ENCODE measurements around the gene PPP1R11.
"Not testable (repeated sequence)": the region's sequence is repeated elsewhere in the genome, so short reads cannot be mapped to it uniquely, and the experiment has no call there.

PPP1R11 gene, protein sequence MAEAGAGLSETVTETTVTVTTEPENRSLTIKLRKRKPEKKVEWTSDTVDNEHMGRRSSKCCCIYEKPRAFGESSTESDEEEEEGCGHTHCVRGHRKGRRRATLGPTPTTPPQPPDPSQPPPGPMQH

DNA sequence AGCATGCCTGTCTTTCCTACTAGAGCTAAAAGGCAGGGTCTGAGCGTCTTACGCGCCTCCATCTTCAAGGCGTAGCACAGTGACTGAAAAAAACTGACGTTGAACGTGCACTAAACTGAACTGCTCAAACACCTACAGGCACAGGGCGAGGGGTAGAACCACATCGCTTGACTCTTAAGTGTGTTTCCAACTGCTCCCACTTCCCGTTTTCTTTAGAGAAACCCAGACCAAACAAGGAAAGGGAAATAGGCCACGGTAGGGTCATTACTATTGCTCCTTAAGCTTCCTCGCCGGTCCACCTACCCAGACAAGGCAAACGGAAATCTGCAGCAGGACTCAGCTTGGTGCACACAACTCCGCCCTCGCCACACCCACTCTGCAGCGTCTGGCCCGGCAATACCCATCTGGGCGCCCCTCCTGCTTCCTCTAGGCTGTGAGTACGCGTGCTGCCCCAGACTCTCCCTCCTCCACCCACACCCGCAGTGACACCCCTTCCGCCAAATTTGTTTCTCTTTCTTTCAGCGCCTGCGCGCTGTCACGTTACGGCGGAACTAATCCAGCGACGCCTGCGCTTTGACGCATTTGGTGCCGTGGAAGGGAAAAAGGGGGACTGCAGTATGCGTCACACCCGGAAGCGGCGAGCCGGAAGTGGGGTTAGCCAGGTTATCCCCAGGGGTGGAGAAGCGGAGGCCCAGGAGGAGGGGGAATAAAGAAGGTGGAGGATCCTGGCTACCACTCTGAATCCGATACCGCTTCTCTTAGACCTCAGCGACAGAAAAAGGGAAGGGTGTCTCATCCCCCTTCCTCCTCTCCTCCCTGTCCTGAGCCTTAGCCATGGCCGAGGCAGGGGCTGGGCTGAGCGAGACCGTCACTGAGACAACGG is at the start of gene PPP1R11:
PPP1R11 (plus strand) TSS at position 622 of the 883 bp plus-strand sequence; CDS start at position 835, 213 bp downstream.
- peak; percentile 97 to 99 for DNase-seq (ENCODE audit: low read depth in 1 of 2, low spot score in 1 of 2)

DNA sequence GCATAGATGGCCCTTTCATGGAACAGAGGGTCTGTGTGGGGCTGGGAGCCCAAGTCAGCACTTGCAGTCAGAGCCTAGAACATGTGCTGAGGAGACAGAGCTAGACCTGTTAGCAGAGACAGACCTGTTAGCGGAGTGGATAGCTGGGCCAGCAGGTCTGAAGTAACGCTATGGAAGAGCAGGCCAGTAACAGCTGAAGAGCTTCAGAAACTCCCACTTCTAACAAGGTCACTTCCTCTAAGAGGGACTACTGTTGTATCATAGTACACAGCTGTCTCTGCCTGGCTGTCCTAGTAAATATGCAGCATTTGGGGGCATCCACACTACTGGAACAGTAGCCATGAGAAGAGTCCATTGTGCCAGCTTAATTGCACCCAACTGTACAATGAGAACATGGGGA is 47.2 kb upstream of the PPP1R11 start:
- DNase-seq (ENCODE audit: low read depth in 1 of 2, low spot score in 1 of 2), result no peak

DNA sequence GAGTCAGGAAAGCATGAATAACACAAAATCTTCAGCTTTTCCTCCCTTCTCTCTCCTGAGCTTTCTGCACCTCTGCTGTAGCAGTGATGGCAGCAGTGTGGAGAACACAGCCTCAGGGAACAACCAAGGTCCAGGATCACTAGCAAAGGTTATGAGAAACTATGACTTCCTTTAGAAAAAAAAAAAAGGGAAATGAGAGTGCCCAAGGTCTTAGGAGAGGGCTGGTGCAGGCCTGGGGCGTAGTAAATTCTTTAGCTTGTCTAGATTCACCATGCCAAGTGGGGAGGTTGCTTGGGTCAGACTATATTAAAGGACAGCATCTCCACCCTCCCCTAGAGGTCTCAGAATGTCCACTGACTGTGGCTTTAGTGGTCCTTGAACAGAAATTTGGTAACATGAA is 46.4 kb upstream of the PPP1R11 start:
- no peak for DNase-seq (ENCODE audit: low read depth in 1 of 2, low spot score in 1 of 2)

- DNase-seq (ENCODE audit: low read depth in 1 of 2, low spot score in 1 of 2), result no peak
Observed at GRCh38 chr6:30022189-30022588, 44.8 kb upstream of the PPP1R11 start.

DNA sequence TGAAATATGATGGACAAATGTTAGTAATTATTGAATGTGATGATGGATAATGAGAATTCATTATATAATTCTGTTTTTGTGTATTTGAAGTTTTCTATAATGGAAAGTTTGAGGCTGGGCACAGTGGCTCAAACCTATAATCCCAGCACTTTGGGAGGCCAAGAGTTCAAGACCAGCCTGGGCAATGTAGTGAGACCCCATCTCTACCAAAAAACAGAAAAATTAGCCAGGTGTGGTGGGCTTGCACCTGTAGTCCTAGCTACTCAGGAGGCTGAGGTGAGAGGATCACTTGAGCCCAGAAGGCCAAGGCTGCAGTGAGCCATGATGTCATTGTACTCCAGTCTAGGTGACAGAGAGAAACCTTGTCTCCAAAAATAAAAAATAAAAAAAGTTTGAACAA is 44.3 kb upstream of the PPP1R11 start:
- not testable (repeated sequence) for DNase-seq (ENCODE audit: low read depth in 1 of 2, low spot score in 1 of 2)

DNA sequence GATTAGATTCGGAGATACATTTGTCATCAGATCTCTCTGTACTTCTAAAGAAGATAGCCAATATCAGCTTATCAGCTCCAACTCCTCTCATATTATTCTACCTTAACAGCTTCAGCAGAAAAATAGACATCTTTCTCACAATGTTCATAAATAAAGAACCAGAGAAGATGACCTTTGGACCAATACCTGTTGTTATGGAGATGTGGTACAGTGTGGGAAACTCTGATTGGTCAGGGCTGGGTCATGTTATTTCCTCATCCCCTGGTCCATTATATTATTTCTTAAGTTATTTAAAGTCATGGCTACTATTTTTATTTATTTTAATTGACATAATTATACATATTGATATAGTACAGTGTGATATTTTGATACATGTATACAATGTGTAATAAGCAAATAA is 41.8 kb upstream of the PPP1R11 start:
- DNase-seq (ENCODE audit: low read depth in 1 of 2, low spot score in 1 of 2), result no peak

DNA sequence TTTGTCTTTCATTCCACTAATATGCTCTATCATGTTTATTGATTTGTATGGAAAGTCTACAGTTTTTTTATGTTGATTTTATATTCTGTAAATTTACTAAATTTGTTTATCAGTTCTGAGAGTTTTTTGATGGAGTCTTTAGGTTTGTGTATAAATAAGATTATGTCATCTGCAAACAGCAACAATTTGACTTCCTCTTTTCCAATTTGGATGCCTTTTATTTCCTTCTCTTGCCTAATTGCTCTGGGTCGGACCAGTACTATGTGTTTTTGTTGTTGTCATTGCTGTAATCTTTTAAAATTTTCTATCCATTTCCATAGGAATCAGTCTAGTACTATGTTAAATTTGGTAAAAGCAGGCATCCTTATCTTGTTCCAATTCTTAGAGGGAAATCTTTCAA is 37.4 kb upstream of the PPP1R11 start:
- no peak for DNase-seq (ENCODE audit: low read depth in 1 of 2, low spot score in 1 of 2)

DNA sequence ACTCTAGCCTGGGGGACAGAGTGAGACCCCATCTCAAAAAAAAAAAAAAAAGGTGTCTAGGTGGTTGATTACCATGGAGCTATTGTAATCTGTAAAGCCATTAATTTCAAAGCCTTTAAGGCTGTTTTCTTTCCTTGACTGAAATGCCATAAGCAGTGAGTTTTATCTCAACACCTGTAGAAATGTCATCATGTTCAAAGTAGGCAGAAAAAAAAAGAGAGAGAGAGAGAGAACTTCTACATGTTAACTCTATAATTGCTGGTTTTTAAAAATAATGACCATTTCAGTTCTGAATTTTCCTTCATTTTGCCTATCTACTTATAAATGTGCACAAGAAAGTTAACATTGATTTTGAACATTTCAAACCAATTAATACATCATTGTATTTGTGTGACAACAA is 35.6 kb upstream of the PPP1R11 start:
- DNase-seq (ENCODE audit: low read depth in 1 of 2, low spot score in 1 of 2), result no peak

DNA sequence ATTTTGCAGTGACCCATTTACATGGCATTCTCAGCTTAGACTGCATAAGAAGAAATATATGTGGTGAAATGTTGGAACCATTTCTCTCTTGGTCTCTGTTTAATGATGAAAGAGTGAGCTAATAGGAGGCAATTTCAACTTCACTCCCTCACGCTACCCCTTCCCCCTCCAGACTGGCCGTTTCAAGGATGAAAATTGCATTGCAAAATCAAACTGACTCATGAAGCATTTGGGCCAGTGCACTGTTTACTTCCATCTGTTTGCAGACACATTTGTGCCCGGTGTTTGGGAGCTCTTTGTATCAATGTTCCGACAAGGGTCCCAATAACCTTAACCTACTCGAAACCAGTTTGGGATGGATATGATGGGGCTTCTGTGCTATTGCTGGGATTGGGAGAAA is 33.6 kb upstream of the PPP1R11 start:
- not testable (repeated sequence) for DNase-seq (ENCODE audit: low read depth in 1 of 2, low spot score in 1 of 2)

DNA sequence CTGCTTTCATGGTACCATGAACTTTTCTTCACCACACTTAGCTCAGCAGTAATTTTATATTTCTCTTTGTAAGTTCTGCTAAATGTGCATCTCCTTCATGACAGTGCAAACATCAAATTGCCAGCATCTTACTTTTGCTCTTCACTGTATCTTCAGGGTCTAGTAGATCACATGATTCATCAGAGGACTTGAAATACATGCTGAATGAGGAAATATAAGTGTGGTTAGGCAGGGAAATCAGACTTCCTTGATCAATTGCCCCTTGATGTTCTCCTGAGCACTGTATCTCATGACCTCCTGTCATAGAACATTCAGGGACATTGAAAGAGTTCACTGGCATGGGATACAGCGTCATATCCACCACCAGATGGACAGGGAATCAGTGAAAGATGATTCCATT is 31.2 kb upstream of the PPP1R11 start:
- DNase-seq (ENCODE audit: low read depth in 1 of 2, low spot score in 1 of 2), result no peak

DNA sequence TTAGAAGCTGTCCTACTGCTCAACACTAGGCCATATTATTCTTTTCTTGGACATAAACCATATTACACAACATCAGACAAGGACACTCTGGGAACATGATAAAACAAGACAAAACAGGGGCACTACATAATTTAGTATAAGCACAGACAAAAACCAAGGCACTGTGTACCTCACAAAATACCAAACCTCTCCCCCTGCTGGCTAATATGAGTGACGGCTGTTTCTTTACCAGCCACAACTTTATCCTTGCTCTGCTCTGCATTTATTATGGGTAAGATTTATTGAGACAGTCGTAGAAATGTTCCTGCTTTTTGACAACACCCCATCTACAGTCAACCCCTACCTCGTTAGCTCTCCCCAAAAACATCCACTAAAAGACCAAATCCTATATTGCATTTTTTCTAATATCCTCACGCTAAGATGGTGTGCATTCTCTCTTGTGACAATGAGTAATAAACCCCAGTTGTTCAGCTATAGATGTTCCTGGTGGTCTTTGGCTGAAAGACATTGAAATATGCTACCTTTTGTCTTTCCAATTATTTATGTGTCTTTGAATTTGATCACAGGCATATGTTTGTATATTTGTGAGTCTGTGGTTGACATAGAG is 29.7 kb upstream of the PPP1R11 start:
- no peak for DNase-seq (ENCODE audit: low read depth in 1 of 2, low spot score in 1 of 2)

GRCh38 chr6:30041221-30041620 is 25.8 kb upstream of the PPP1R11 start:
- no peak for DNase-seq (ENCODE audit: low read depth in 1 of 2, low spot score in 1 of 2)

DNA sequence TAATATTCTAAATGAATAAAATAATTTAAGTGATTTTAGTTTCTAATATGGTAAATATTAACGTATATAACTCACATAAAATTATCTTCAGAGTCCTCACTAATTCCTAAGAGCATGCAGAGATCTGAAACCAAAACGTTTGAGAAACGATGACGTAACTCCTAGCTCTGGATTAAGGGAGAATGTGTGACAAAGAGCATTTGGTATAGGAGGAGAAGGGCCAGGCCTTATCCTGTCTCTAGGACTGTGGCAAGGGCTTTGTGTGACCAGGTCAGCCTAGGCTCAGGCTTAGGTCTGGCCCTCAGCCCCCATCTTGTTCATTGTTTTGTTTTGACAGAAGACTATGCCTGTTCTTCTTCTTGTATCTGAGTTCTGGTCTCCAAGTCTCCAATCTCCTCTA is 25.2 kb upstream of the PPP1R11 start:
- DNase-seq (ENCODE audit: low read depth in 1 of 2, low spot score in 1 of 2), result no peak

DNA sequence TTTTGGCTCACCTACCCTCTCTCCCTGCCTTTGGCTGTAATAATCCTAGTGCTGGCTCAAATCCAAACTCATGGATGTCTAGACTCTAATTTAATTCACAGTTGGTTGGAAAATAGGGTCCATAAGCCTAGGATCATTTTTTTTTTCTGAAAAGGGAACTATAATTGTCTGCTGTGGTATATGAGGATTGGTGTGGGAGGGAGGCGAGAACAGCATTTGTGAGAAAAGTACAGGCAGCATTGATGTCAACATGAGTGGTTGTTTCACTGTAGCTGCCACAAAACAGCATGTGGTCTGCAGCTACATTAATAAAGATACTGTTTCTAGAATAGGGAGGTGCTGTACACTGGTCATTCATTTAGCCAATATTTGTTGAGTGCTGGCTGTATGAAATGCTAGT is 24.5 kb upstream of the PPP1R11 start:
- no peak for DNase-seq (ENCODE audit: low read depth in 1 of 2, low spot score in 1 of 2)

GRCh38 chr6:30042914-30043313 is 24.1 kb upstream of the PPP1R11 start:
- no peak for DNase-seq (ENCODE audit: low read depth in 1 of 2, low spot score in 1 of 2)

GRCh38 chr6:30043744-30044143 is 23.3 kb upstream of the PPP1R11 start:
- no peak for DNase-seq (ENCODE audit: low read depth in 1 of 2, low spot score in 1 of 2)

DNA sequence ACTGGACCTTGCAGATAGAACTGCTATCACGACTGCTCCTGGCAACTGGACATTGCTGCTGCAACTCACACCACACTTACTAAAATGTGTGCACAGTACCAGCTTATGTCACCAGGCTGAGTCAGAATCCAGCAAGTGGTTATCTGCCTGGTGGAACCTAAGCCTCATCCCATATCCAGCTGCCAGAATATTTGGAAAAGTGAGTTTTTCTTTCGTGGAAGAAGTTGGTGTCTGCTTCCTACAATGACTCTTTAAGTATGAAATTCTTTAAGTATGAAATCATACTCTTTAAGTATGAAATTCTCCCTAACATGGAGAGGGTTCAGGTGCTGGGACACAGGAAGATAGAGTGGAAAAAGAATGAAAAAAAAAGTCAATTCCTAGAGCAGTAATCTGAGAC is 22.4 kb upstream of the PPP1R11 start:
- no peak for DNase-seq (ENCODE audit: low read depth in 1 of 2, low spot score in 1 of 2)

- no peak for DNase-seq (ENCODE audit: low read depth in 1 of 2, low spot score in 1 of 2)
Observed at GRCh38 chr6:30047220-30047619, 19.8 kb upstream of the PPP1R11 start.

DNA sequence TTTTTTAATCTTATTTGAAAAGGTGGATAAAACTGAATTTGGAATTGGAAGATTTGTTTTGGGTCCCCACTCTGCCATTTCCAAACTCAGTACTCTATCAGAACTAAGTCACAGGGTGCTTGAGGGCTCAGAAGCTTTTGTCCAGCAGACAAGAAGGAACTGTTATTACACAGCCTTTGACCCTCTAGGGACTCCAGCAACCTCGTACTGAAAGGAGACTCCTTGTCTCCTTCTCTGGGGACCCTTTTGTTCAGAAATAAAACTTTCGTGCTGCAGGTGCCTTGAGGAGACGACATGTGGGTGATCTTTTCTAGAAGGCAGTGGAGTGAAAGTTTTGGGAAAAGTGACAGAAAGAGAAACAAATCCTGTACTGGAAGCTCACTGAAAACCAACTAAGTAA is 13.3 kb upstream of the PPP1R11 start:
- DNase-seq (ENCODE audit: low read depth in 1 of 2, low spot score in 1 of 2), result no peak

DNA sequence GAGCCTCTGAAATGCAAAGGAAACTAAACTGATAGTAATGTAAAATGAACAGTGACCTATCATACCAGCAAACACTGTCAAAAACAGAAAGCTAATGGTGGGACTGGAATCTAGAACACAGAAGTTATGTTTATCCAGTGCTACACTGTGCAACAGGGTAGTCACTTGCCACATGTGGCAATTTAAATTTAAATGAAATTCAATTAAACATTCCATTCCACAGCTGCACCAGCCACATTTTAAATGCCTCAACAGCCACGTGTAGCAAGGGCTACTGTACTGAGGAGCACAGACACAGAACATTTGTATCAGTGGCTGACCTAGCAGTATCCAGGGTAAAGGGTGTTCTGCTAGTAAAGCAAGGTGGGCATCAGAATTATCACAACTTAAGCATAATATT is 11.5 kb upstream of the PPP1R11 start:
- DNase-seq (ENCODE audit: low read depth in 1 of 2, low spot score in 1 of 2), result no peak

DNA sequence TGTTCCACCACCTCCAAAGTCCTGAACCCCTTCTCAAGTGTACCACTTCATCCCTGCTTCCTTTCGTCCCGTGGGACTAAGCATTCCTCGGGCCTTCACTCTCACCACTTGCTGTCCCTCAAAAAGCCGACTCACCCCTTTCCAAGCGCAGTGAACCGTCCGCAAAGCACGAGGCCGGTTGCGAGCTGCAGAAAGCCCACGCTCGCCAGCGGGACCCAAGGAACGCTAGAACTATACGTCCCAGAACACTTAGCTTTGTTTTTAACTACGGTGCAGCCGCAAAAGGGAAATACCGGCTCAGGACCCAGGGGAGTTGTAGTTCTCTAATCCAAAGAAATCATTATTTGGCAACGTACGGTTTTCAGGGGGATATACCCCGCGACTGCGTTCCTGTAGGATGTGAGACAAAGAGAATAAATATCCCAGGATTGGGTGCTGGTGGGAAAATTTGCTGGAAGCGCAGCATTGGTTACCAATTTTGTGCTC is 6.3 kb upstream of the PPP1R11 start:
- DNase-seq (ENCODE audit: low read depth in 1 of 2, low spot score in 1 of 2), result no peak

Measured in activated CD4-positive, alpha-beta T cell treated with anti-CD3 and anti-CD28 coated beads, Interleukin-2, amount 50 U/mL, for 24 hours (primary cell).